HG03457 (cell line): Measurements from ENCODE around the gene LHFPL2.

ENCODE experiments used
- ATAC-seq: cut with Tn5 transposase; IDR thresholded peaks from one replicate; pipeline ENCODE4 v1.9.1; 2021; ENCODE audit warnings: moderate number of reproducible peaks; ENCODE audit not compliant: unreplicated experiment

Gene LHFPL2

DNA sequence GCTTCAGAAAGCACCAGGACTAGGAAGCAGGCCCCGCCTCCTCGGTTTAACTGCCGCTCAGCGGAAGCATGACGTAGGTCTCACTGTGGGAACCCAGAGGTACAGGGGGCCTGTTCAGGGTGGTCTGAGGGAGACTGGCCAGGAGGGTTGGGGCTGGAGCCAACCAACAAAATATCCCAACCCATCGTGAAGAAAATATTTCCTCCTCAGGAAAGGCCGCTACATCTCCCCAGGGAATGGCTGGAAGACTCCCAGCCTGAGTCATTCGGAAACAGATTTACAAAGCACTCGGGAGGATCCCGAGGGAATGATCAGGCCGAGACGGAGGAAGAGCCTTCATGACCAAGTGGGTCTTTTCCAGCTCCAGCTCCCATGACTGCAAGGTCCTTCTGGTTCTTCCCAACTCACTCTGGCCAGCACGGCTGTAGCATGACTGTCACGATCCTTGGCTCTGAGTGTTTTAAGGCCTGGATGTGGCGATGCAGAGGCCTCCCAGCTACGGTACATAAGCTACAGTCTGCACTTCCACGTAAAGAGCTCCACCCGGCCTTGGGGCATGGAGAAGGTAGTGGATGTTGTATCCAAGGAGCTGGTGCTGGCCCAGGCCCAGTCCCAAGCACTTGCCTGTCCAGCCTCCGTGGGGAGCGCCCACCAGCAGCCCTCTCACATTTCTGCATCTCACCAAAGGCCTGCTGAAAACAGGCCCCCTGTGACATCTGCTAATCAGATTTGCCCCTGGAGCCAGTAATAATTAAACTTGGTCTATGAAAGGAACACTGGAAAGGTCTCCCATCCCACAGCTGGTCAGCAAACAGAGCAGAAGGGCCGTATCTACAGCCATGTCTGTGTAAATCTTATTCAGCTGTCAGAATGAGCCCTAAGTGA lies 100.6 kb downstream of the LHFPL2 start:
- no peak for ATAC-seq

DNA sequence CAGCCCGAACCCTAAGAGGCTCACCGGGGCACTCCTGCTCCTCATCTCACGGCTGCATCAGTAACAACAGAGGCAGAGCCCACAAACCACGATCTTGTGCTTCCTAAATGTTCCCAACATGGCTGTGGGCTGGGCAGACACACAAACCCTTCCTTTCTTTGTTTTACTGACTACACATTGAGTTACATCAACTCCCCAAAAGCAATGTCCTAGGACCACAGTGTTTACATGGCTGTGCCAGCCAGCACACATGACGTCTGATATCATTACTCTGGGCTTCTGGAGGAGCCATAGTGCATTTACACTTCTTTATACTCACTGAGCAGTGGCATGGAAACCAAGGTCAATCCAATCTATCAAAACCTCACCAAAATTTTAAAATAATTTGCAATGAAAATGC lies 101.4 kb downstream of the LHFPL2 start:
- ATAC-seq: no peak

DNA sequence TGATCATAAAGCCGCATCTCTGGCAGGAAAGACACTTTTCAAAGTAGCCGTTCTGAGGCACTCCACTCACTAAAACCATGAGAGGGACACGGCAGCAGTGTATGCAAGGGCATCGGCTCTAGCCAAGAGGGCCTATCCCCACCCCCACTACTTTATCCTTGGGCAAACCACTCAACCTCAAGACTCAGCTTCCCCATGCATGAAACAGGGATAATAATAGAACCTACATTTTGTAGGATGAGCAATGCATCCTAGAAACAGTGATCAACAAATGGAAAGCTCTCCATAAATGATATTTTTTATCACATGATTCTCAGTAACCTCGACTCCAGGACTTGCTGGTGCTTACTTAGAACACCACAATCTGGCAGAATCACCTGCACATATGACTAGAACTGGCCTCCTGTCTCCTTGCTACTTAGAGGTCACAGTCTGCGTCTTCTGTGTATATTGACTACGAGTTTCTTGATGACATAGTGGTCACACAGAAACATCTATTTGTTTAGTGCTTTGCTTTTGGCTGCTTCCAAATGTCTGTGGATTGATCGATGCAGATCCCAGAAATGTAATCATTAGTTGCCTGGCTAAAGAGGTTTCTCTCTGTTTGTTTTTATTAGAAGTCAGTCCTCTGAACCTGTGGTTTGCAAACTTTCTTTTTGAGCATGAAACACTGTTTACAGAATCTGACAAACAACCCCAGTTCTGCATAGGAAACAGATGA lies 102.1 kb downstream of the LHFPL2 start:
- no peak for ATAC-seq

DNA sequence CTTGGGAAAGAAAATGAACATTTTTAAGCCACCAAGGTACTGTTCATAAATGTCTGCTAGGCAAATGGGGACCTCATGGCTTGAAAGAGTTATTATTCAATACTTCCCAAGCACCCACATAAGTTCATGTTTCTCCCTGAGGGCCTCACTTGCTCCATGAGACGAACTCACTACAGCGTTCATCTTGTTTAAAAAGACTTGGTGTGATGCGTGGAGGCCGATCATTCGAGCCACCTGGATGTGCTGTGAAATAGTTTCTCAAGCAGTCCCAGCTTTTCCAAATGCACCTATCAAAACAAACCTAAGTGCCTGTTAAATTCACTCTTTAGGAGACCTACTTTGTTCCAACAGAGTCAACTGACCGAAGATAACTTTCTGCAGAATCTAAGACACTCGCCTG lies 103.2 kb downstream of the LHFPL2 start:
- ATAC-seq: no peak

DNA sequence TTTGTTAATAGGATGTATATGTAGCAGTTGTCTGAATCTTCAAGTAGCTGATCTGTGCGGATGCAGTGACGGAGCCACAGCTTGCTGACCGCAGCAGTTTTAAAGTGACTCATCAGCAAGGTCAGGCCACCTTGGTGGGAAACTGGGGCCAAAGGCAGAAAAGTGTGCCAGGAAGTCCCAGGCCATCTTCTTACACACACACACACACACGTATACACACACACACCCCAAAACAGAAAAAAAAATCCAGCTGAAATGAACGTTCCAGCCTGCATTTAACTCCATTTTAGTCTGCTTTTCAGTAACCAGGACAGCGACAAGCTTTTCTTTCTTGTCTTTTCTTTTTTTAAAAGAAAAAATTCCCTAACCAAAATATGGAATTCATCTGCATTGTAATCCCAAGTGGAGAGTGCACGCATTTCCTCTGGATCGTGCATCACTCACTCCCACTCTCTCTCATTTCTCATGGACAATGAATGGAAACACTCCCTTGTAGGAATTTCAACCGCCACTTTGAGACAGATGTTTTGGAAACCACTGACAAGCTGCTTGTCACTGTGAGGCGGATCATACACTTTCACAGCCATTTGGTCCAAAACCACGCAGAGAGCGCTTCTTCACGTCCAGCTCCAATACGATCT lies 103.9 kb downstream of the LHFPL2 start:
- ATAC-seq: no peak

DNA sequence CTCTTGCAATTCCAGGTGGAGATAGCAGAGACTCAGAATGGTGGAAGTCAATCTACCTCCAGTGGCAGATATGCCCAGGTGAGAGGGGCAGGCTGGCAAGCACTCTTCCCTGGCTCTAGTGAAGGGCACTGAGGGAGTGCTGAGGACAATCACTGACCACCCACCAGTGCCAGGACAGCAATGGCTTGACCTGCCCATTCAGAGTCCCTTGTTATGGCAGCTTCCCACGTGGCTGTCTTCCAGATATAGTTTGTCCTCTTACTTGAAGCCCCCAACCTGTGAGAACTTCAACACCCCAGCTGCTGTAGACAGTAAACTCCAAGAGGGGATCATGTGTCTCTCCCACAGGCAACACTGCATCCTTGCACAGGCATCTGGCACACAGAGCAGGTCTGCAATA lies 104.7 kb downstream of the LHFPL2 start:
- ATAC-seq: no peak

DNA sequence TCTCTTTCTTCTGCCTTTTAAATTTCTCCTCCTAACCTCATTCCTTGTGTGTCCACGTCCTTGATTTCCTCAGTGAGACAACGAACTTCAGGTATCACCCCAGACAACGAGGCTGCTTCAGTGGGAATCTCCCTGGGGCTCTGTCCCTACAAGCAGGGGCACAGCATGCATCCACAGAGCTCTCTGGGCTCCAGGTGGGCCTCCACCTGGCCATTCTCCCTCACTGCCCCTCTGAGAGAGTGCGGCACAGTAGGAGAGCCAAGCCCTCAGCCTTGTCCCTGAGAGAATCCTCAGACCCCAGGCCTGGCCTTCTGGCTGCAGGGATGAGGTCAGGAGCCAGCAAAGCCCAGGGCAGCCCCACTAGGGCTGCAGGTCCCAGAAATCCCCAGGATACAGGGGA lies 105.3 kb downstream of the LHFPL2 start:
- ATAC-seq: no peak

DNA sequence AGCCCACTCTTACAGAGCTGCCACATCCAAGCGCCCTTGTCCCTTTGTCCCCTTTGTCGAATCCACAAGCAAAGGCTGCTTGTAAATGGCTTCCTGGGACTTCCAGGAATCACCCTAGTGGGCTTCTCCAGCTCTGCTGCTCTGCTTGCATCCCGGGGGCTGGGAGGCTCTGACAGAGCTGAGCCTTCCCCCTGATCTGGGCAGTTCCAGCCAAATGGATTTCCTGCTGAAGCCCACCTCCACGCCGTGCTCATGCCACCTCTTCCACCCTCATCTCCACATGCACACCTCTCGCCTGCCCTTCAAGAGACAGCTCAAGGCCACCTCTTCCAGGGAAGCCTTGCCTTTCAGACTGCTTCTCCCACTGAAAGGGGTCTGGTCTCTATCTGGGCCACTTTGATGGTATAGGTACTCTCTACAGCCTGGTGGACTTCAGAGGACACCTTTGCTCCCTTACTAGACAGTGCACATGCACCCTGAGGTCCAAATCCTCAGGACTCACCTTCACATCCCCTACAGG lies 106.2 kb downstream of the LHFPL2 start:
- ATAC-seq: no peak

DNA sequence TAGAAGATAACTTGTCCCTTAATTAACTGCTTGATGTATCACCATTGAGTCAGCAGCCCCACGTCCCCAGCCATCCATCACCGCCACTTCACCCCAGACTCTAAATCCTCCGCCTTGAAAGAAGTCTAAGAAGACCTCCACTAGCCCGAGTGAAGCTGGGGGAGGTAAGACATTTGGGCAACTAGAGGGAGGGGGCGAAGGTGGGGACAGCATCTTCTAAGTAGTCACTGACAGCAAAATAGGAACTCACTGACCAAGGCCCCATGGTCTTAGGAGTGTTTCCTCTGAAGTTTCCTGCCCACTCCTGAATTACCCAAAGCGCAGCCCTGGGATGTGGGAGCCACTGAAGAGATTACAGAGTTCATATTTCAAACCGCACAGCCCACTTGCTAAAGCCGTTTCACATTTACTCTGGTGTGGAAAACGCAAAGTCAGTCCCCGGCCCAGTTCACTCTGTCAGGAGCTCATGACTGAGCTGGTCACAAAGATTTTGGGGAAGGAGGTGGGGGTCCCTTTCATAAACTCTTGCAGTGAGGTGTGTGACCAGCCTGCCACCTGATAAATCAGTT lies 107.4 kb downstream of the LHFPL2 start:
- ATAC-seq: no peak

DNA sequence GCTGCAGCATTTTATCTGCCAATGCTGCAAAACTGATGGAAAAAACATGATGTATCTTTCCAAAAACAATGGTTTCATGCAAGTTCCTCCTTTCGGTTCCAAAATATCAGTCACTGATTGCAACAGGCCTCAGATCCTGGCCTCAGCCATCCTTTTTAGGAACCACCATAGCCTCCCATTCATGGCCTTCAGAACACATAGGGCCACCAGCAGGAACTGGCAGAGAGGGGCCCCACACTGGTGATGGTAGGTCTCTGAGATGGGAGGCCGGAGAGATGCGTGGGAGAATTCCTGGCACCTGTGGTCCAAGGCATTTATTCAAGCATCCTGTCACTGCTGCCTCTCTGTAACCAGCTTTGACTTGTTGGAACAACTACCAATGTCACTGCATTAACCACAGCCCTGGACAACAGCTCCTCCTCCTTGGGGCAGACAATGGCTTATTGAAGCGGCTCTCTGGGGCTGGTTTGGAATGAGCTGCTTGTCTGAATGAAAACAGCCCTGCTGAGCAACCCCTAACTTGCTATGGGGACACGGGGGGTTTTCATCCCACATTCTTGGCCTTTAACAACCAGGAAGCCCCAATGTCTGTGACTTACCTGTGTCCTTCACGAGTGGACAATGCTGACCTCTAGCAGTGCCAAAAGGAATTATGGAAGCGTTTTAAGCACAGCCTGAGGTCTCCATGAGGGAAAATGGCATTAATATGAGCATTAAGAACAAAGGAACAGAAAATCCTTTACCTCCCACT lies 108.1 kb downstream of the LHFPL2 start:
- no peak for ATAC-seq

DNA sequence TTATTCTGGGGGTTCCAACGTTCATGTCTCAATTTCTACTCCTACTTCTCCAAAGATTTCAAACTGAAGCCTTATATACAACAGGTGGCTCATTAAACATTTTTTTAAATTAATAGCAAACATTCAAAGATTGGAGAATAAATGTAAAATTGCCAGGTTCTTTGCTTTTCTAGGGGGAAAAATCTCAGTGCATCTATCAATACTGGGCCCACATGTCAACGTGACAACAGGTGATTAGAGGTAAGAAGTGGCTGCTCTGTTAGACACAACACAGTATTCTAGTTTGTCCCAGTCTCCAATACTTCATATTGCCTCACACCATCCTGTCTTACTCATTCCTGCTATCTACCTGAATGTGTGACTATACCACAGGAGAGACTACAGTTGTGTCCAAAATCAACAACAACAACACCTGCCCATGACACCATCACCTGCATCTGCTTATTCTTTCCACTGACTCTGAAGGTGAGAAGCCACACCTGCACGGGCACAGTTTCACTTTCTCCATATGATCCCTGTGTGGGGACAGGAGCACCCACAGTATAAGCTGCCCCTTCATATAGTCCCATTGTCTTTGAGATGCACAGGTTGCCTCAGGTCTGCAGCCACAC lies 110.2 kb downstream of the LHFPL2 start:
- ATAC-seq: no peak

DNA sequence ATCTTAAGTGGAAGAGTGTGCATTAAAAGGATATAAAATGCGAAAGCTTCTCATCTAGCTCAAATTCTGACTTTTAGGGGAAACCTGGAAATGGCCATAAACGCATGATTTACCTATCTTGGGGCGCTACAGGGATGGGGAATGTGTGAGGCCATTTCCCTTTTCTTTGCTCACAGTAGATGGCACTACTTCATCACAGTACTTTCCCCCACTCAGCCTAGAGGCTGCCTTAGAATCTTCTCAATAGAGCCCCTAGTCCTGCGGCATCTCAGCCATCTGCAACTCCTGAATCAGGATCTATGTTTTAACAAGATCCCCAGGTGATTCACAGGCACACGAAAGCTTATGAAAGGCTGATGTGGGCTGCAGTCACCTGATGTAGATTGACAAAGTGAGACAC lies 110.8 kb downstream of the LHFPL2 start:
- ATAC-seq: no peak

DNA sequence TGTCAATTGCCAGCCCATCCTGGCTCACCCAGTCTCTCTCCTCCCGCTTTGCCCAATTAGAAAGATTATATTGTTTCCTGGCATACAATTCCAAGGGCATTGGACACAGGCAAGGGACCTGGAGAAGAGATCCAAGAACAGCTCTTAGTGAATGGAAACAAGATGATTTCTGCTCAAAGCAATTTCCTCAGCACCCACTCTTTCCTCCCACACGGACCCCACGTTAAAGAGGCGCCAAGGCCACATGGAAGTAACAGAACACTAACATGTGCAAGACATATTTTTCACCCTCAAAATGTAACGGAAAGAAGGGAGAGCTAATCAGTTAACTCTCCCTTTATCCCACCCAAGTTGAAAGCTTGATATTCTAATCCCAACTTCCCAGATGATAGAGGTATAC lies 111.2 kb downstream of the LHFPL2 start:
- no peak for ATAC-seq

DNA sequence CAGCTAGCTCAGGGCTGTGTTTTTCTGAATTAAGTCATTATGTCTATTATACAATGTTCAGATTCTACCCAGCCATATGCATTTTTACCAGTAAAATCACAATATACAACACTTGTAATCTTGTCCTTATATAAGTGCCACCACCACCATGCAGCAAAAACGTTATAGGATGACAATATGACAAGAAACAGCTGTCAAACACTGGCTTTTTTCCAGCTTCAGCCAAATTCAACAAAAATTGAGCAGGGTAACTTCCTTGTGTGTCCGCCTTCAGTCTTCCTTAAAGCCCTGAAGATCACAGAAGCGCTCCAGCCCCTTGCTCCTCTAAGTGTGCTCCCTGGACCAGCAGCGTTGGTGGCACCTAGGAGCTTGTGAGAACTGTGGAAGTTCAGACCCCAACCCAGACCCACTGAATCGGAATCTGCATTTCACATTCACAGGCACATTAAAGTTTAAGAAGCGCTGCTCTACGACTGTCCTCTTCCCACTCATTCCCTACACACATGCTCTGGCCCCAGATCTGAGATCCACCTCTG lies 111.8 kb downstream of the LHFPL2 start:
- ATAC-seq: no peak

DNA sequence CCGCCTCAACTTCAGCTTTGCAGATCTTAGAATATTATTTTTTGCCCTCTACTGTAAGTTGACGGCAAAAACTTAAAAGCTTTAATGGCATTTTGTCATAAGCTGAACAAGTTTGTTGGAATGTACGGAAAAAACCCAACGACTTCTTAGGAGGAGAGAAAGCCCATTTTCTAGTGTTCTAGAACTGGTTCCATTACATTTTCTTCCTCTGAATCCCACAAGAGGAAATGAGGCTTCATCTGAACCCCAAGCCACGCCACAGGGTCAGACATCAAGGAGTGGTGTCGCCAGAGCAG lies 113.7 kb downstream of the LHFPL2 start:
- ATAC-seq: no peak

DNA sequence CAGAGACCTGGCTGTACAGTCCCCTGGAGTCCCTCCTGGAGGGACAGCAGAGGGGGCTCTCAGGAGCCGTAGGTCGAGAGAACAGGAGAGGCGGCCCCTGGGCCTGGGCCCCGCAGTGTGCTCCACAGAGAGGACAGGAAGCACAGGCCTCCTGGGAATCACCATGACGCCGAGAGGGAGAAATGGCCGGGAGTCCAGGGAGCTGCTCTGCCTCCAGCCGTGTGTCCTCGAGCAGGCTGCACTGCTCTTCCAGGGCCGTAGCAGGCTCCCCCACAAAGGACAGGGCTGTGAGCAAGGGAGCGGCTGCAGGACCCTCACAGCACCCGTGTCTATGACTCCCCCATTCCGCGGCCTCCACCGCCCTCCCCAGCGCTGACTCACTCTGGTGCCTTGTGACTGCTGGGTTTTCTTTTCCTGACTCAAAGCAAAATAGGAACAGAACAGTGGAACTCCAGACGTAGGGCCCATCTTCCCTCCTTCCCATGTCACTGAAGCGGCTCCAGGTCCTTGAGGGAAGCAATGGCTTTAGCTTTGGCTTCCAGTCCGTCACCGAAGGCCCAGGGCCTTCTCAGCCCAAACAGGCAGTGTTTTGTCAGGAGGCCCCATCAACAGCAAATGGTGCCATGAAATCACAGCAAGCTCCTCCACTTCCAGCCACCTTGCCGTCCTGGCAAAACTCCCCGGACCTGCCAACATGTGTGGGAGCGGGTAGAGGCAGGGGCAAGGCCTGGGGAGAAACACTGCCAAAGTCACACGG lies 114.2 kb downstream of the LHFPL2 start:
- ATAC-seq: no peak

DNA sequence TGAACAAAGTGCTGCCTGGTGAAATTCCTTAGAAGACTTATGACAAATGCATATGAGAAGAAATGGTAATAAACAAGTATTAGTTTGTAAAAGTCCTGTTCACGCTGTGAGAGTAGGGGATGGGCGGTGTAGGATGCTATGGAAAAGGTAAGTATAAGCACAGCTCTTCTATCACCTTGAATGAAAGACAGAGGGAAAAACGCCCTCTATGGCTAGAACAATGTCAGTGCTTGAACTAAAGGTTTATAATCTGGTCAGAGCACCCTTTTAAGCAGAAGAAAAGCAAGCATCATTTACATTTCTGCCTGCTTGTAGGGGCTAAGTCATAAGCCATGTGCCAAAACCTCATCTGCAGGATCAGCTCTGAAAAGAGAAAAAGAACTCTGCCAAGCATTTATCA lies 115.2 kb downstream of the LHFPL2 start:
- ATAC-seq: no peak

DNA sequence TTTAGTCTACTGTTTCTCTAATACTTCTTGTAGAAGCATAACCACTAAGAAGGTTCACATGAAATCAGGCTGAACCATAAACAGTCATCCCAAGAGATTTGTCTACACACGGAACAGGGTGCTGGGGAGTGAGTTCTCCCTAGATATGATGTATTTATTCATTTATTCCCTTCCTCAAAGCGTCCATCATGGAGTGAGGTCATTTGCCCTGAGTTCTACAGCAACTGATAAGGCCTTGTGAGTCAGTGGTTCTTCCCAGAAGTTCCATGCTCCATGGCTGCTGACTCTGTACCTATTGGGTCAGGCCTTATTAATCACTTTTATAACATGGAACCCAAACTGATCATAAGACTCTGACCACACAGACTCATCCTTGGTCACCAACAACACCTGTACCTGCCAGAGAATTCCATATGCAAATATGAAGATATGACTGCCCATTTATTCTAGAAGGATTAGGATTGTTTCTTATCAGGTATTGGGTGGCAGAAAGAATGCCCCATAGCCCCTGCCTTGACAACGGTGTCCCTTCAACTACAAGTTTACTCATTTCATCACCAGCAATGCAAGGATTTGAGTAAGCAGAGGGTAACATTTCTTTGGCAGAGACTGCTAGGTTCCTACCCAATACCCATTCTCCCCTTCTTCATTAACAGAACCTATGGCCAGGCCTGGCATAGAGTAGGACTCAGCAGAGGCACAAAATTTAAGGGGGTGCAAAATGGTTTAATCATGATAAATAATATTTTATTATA lies 118.1 kb downstream of the LHFPL2 start:
- ATAC-seq: no peak

DNA sequence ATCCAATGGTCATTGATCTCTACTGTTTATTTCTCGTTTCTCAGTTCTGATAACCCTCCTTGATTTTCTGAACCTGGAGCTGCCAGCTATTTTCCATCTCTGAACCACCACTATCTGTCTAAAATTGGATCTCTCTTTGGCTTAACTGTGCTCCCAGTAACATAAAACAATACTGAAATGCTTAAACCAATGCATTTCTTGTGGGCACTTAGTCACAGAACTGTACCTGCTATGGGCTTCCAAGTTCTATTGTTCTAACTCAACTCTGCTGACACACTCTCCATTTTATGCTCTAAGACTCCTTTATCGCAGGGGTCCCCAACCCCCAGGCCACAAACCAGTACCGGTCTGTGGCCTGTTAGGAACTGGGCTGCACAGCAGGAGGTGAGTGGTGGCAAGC lies 120.6 kb downstream of the LHFPL2 start:
- no peak for ATAC-seq
